GM04504 (cell line): Measurements from ENCODE around the gene BCAP31.

Experiments used
- DNase-seq: peaks from one replicate; pipeline ENCODE4 v3.0.0-alpha.2; 2012; ENCODE audit warnings: low read depth

The BCAP31 gene

GRCh38 chrX:153724252-153725038, at the start of gene BCAP31, which contains the start of gene ABCD1:
Gene BCAP31, minus strand, starts transcription at chrX:153724387. Its CDS starts 1,143 bp downstream, at chrX:153723244.
Gene ABCD1, plus strand, starts transcription at chrX:153724856. Its CDS starts 411 bp downstream, at chrX:153725267.
- peak; percentile 76 for DNase-seq

GRCh38 chrX:153773218-153773611, 49.0 kb upstream of the BCAP31 start:
- DNase-seq, result no peak

GRCh38 chrX:153772316-153773217, 48.4 kb upstream of the BCAP31 start:
- DNase-seq, result no peak

GRCh38 chrX:153771415-153772315, 47.5 kb upstream of the BCAP31 start:
- no peak for DNase-seq

- no peak for DNase-seq
These were observed 46.6 kb upstream of the BCAP31 start for GRCh38 chrX:153770601-153771414.

GRCh38 chrX:153769865-153770600, 45.8 kb upstream of the BCAP31 start:
- no peak for DNase-seq

GRCh38 chrX:153769158-153769864, 45.1 kb upstream of the BCAP31 start:
- no peak for DNase-seq

GRCh38 chrX:153768311-153769157, 44.3 kb upstream of the BCAP31 start:
- DNase-seq, result no peak

- no peak for DNase-seq
These were observed 43.5 kb upstream of the BCAP31 start for GRCh38 chrX:153767674-153768055.

GRCh38 chrX:153766871-153767673, 42.9 kb upstream of the BCAP31 start:
- DNase-seq, result no peak

GRCh38 chrX:153766098-153766817, 42.1 kb upstream of the BCAP31 start:
- DNase-seq, result peak; percentile 35

- DNase-seq, result no peak
These were observed 41.2 kb upstream of the BCAP31 start for GRCh38 chrX:153765138-153766079.

- no peak for DNase-seq
These were observed 40.6 kb upstream of the BCAP31 start for GRCh38 chrX:153764786-153765137.

- DNase-seq, result peak; percentile 44
These were observed 40.0 kb upstream of the BCAP31 start, which contains the start of gene PLXNB3 for GRCh38 chrX:153763989-153764755. Gene PLXNB3, plus strand, starts transcription at chrX:153764249. Its CDS starts 1,287 bp downstream, at chrX:153765536.

GRCh38 chrX:153763298-153763932, 39.2 kb upstream of the BCAP31 start:
- DNase-seq, result no peak
